ENCODE results near the gene PTPRA.

The PTPRA gene

GRCh38 chr20:2942439-2942838 lies 69.2 kb downstream of the PTPRA start:
- DNase-seq, result no peak

DNA sequence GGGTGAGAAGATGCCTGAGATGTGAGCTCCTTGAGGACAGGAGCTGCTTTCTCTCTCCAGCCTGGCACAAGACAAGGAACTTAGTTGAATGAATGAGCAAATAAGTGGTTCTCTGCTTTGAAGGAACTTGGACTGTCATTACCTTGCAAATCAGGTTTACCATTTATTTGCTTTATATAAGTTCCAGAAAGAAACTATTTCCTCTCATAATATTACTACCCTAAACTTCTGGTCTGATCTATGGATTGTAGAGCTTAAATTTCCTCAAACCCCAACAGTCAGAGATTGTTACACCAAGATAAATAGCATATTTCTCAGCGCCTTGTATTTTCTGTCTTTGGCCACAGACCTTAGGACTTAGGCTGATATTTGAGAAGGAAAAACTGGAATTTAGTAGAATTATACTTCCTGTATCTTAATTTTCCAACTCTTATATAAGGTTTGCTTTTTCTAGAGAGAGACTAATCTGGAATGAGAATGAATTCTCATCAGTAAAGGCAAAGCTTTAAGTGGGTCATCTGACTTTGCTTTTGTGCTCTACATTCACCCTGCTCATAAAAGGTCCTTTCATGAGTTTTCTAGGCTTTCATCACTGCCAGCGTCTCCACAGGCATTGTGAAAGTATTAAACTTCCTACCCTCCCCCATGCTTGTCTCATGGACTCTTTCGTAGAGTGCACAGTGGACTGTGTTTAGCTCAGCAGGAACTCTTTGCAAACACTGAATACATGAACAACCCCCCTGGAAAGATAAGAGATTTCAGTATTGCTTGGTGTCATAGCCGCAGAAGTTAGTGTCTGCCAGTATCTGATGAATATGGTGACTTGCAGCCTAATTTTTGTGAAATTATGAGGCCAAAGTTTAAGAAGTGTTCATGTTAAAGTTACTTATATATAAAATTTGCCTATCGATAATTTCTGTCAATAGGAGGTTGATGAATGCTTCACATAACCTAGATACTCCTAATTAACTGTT lies 74.0 kb downstream of the PTPRA start:
- DNase-seq, result no peak

DNA sequence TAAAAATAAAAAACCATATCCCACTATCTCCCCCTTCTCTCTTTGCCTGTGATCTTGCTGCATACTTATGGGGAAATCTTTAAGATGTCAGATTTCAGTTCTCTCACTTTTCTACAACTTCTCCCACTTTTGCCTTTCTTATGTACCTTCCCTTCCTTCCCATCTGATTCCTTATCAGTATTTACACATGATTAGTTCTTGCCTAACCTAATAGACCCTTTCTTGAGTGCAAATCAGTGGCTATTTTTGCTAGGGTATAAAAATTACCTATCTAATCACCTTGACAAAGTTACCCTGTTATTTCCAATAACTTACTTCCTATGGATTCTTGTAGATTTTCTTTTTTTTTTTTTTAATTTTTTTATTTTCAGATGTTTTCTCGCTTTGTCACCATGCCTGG lies 75.7 kb downstream of the PTPRA start:
- no peak for DNase-seq

DNA sequence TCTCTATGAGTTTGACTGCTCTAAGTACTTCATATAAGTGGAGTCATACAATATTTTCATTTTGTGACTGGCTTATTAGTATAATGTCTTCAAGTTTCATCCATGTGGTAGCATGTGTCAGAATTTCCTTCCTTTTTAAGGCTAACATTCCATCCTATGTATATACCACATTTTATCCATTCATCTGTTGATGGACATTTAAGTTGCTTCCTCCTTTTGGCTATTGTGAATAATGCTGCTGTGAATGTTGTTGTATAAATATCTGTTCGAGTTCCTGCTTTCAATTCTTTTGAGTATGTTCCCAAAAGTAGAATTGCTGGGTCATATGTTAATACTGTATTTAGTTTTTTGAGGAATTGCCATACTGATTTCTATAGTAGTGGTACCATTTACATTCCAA lies 79.5 kb downstream of the PTPRA start:
- DNase-seq, result no peak

GRCh38 chr20:2955257-2955970 lies 82.1 kb downstream of the PTPRA start:
- DNase-seq, result no peak

GRCh38 chr20:2956480-2956879 lies 83.2 kb downstream of the PTPRA start:
- no peak for DNase-seq

- DNase-seq, result no peak
These were observed 94.6 kb downstream of the PTPRA start for GRCh38 chr20:2967841-2968240.

DNA sequence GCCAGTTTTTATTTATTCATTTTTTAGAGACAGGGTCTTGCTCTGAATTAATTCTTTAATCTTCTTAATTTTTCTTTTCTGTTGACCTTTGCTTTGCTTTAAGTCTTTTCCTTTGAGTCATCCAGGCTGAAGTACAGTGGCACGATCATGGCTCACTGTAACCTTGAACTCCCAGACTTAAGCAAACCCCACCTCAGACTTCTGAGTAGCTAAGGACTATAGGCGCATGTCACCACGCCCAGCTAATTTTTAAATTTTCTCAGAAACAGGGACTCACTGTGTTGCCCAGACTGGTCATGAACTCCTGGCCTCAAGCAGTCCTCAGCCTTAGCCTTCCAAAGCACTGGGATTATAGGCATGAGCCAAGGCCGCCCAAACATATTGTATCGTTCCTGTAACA lies 98.8 kb downstream of the PTPRA start:
- DNase-seq, result no peak

DNA sequence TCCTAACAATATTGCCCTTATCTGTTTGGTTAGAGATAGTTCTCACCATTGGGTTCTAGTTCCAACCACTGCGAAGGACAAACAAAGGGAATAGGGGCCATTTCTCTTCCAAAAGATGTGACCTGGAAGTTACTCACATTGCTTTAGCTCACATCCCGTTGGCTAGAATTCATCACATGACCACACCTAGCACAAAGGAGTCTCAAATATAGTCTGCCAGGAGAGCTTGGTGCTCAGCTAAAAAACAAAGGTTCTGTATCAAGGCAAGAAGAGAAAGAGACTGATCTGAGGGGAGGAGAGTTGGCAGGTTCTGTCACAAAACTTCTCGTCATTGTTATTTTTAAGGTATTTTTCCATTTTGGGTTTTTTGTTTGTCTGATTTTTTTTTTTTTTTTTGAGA lies 100.3 kb downstream of the PTPRA start:
- DNase-seq, result no peak

DNA sequence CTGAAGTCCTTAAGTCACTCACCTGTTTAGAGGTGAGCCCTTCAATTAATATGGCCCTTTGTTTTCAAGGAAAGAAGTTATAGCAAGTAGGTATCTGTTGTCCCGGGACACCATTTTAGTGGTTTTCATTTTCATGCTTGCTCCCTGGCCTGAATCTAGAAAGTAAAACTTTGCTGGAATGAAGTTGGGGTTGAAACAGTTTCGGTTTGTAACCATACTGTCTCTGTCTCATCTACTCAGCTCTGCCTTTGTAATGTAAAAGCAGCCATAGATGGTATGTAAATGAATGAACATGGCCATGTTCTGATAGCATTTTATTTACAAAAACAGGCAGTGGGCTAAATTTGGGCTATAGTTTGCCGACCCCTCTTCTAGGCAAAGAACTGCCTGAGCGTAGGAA lies 105.2 kb downstream of the PTPRA start:
- DNase-seq, result no peak

- DNase-seq, result no peak
These were observed 108.4 kb downstream of the PTPRA start for GRCh38 chr20:2981646-2982045.

- no peak for DNase-seq
These were observed 110.2 kb downstream of the PTPRA start for GRCh38 chr20:2983508-2983907.

DNA sequence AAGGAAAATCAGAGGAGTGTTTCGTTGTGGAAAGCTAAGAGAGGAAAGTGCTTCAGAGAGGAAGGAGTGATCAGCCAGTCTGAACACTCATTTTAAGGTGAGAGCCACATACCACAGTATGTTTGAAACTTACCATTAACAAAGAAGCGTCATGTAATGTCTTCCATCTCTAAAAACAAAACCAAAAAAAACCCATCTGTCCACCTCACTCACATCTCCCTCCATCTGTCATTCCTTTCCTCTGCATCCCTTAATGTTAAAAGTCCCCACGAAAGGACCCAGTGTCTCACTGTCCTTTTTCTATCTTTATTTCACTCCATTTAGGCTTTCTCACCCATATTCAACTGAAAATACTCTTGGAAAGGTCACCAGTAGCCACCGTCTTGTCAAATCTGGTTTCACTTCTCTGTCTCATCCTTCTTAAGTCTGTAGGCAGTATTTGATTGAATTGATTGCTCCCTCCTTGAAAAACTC lies 110.8 kb downstream of the PTPRA start:
- no peak for DNase-seq

- no peak for DNase-seq
These were observed 111.8 kb downstream of the PTPRA start for GRCh38 chr20:2984956-2985661.

DNA sequence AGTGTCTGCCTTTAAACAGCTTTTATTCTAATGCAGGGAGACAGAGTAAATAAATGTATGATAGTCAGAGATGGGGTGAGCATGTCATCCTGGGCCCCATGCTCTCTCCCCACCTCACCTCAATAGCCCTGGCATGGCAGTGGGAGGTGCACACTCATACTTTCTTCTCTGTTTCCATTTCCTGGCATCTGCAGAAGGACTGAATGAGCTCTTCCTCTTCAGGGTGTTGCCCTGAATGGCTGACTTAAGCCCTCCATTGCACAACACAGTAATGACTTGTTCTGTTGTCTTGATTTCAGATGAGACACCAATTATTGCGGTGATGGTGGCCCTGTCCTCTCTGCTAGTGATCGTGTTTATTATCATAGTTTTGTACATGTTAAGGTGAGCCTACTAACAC lies 113.2 kb downstream of the PTPRA start:
- no peak for DNase-seq

DNA sequence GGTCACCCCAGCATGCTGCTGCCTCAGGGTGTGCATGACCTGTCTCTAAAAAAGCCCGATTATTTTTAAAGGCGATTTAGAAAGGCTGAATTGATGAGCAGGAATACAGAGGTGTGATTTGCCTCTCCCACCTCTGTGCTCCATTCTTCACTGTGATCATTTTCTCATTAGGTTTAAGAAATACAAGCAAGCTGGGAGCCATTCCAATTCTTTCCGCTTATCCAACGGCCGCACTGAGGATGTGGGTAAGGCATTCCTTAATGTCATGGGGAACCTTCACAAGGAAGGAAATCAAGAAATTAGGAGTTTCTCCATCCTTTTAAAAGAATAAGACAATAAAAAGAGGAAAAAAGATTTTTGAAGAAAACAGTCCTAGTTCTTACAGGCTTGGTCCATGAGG lies 114.6 kb downstream of the PTPRA start:
- DNase-seq, result no peak

DNA sequence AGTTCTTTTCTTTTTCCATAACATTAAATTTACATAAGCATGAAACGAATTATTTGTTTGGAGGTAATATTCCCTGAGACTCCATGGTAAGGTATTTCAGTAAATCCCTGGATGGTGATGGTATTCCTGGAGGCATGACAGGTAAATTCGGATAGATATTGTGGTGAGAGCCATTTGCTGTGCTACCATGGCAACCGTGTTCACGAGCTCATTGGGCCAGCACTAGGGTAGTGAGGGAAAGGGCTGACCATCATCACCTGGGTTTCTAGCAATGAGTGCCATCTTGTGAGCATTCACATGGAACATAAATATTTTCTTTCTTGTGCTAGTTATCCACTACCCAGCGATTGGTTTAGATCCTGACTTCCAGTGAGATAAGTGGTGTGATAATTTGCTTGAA lies 118.3 kb downstream of the PTPRA start:
- DNase-seq, result no peak

GRCh38 chr20:2993250-2993649 lies 120.0 kb downstream of the PTPRA start:
- no peak for DNase-seq

- DNase-seq, result no peak
These were observed 122.5 kb downstream of the PTPRA start for GRCh38 chr20:2995796-2996195.

DNA sequence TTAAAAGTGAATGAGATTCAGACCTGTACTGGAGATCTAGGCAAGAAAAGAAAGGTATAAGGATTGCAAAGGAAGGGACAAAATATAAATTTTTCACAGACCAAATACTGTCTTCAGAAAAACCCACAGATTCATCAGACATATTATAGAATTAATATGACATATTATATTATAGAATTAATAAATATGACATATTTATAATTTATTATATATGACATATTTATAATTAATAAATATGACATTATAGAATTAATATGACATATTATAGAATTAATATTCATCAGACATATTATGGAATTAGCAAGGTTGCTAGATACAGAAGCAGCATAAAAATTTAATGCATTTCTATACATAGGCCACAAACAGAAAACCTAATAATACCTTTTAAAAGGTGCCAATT lies 125.4 kb downstream of the PTPRA start:
- DNase-seq, result no peak

GRCh38 chr20:3000852-3001523 lies 127.7 kb downstream of the PTPRA start:
- DNase-seq, result no peak

DNA sequence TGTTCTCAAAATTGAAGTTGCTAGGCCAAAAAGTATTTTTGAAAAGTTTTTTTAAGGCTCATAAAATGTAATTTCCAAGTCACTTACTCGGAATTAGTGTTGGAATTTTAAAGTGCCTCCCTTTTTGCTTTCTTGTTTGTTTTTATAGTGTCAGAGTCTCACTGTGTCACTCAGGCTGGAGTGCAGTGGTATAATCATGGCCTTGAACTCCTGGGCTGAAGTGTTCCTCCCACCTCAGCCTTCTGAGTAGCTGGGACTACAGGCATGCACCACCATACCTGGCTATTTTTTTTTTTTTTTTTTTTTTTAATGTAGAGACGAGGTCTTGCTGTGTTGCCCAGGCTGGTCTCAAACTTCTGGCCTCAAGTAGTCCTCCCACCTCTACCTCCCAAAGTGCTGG lies 130.1 kb downstream of the PTPRA start:
- no peak for DNase-seq

Measured in right forelimb (tissue), 1 donor.